HG03095 (cell line): ENCODE data around the gene RBMS3.
"Not testable (repeated sequence)": the region's sequence is repeated elsewhere in the genome, so short reads cannot be mapped to it uniquely, and the experiment has no call there.

ENCODE experiments used
- ATAC-seq: cut with Tn5 transposase; IDR thresholded peaks from one replicate; pipeline ENCODE4 v1.9.1; 2021; ENCODE audit warnings: moderate library complexity; ENCODE audit not compliant: unreplicated experiment

The RBMS3 gene

DNA sequence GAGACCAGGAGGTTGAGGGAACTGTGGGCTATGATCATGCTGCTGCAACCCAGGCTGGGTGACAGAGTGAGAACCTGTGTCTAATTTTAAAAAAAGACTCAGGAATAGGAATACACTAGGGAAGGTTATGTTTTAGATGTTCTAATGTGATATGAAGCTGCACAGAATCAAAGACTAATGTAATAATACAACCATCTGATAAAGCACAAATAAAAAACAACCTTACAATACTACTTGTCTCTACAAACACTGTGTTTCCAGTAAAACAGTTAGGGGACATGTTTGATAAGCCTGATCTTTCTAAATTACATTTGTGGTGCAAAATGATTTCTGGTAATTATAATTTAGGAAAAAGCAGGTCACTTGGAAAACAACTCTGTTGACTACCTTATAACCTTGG, 56.7 kb downstream of the RBMS3 start:
- no peak for ATAC-seq

DNA sequence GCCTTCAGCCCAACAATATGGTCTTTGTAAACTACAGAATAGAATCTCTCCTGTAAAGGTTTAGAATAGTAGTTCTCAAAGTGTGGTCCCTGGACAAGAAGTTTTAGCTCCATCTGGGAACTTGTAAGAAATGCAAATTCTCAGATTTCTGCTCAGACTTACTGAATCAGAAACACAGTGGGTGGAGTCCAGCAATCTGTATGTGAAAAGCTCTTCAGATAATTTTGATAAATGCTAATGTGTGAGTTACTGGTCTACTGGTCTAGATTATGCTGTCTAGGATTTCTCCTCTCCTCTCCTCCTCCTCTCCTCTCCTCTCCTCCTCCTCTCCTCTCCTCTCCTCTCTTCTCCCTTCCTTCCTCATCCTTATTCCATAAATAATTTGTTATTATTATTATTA, 57.5 kb downstream of the RBMS3 start:
- no peak for ATAC-seq

- ATAC-seq, result no peak
Observed at GRCh38 chr3:29339016-29339833, 58.4 kb downstream of the RBMS3 start.

GRCh38 chr3:29344154-29344553, 63.3 kb downstream of the RBMS3 start:
- no peak for ATAC-seq

- no peak for ATAC-seq
Observed at GRCh38 chr3:29344935-29345334, 64.1 kb downstream of the RBMS3 start.

- ATAC-seq, result no peak
Observed at GRCh38 chr3:29345516-29346300, 64.8 kb downstream of the RBMS3 start.

DNA sequence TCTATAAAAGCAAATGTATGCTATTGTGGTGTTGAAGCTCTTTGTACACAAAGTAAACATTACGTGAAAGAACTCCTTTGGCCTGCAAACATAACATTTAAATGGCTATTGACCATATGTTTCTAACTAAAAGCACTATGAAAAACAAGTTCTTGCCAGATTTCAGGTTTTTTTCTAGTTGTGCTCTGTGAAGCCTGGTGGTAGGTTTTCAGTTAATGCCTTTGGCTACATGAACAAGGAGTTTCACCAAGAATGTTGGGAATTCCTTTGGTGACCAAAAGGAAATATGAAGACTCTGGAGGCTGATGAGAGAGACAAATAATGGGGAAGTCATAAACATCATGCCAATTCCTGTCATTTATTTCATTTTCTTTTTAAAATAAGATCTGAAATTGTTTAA, 66.0 kb downstream of the RBMS3 start:
- no peak for ATAC-seq

DNA sequence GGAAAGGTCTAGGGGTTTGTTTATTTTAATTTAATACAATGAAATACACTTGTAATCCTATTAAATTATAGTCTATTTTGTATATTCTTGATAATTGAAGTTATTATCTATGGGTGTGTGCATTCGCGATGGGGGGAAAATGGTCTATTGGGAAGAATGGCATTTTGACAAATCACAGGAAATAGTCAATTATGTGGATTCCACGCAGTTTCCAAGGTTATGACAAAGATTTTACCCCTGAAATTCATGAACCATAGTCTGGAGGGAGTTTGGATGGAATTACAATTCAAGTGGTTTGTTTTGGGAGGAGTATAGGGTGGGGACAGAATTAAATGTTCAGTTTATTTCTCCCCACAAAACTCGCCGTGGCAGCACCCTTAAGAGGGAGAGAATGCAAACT, 66.5 kb downstream of the RBMS3 start:
- ATAC-seq, result no peak

DNA sequence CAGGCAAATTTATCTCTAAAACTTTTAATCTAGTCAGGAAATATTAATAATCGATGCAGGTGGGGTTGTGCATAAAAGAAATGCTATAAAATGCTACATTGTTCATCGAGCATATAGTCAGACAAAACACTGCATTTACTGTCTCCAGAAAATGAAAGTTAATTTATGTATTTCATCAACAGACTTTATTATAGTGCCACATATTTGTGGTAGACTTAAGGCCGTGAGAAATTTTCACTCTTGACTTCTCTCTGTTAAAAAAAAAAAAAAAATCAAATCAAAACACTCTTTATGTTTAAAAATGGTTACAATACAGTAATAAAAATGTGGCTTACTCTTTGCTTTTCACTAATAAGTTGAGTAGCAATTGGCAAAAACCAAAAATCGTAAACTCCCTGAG, 67.4 kb downstream of the RBMS3 start:
- no peak for ATAC-seq

GRCh38 chr3:29349049-29349448, 68.2 kb downstream of the RBMS3 start:
- no peak for ATAC-seq

DNA sequence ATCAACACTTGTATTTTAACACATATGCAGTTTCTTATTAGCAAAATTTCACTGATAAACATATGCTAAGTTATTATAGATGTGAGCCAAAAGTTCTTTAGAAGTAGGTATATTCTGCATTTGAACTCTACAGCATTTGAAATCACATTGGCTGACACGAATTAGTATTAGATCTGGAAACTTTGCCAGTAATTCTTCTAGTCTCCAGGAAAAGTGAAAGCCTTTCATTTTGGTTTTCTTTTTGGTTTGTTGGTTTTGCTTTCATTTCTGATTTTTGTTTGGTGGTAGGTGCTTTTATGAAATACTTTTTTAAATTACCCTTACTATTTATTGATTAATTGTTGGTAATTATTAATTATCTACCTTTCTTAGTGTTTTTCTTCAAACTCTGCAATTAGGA, 72.9 kb downstream of the RBMS3 start:
- ATAC-seq, result no peak

DNA sequence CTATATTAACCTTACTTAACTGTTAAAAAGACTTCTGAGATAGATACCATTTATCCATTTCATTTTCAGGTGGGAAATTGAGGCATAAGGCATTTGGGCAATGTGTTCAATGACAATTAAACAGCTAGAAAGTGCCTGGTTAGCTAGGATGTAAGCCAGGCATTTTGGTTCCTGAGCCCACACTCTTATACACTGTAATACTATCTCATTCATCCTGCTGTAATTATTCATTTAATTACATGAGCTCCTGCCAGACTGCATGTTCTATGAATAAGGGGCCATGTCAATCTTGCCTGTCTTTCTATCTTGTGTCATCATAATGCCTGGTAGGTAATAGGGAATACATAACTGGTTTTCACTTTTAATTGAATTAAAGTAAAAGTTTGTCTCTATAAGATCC, 74.0 kb downstream of the RBMS3 start:
- ATAC-seq, result no peak

GRCh38 chr3:29356062-29356461, 75.2 kb downstream of the RBMS3 start:
- ATAC-seq, result no peak

- ATAC-seq, result not testable (repeated sequence)
Observed at GRCh38 chr3:29360289-29360688, 79.4 kb downstream of the RBMS3 start.

DNA sequence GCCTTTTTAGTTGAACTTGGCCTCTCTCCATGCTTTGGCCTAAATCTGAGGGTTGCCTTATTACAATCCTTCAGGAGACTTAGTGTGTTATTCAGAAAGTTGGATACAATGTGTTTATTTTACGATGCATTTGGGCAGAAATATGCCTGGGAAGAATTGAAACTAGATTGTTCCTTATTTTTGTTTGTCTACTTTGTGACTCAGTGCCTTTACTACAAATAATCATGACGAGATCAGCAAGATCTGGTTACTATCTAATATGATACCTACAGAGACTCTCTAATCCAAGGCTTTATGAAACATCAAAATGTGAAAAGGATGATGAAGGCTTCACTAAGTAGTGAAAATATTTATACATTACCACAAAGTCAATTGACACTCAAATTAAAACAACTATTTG, 82.2 kb downstream of the RBMS3 start:
- no peak for ATAC-seq

DNA sequence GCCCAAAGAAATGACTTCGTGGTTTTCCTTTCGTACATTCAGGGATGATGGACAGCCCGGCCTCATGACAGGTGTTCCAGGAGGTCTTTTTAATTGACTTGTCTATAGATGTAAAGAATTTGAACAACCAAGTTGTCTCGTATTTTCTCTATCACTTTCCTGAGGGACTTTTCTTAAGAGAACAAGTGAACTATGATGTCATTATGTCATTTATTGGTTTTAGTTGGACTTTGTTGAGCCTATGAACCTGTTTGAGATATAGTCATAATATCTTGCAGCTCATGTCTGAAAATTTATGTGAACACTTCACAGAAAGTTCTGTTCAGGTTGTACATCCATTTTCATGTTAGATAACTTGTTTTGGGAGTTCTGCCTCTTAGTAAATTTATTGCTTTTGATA, 89.2 kb downstream of the RBMS3 start:
- ATAC-seq, result no peak

GRCh38 chr3:29370476-29371420, 89.9 kb downstream of the RBMS3 start:
- no peak for ATAC-seq

GRCh38 chr3:29373131-29373680, 92.3 kb downstream of the RBMS3 start:
- ATAC-seq, result no peak

DNA sequence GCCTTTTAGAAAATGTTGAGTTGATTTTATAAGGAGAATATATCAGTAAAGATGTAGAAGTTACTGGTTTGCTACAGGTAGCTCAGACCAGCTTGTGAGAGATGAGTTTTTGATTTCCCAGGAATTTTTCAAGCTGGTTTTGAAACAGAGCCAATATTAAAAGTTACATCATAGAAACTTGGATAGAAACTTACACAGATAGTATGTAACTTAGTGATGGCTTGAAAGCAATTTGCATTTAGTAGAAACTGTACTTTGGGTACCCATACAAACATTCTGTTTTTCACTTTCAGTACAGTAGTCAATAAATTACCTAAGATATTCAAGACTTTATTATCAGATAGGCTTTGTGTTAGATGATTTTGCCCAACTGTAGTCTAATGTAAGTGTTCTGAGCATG, 93.4 kb downstream of the RBMS3 start:
- ATAC-seq, result no peak

- no peak for ATAC-seq
Observed at GRCh38 chr3:29379097-29379496, 98.2 kb downstream of the RBMS3 start.

- ATAC-seq, result no peak
Observed at GRCh38 chr3:29381595-29381994, 100.7 kb downstream of the RBMS3 start.
